ENCODE results near the gene RNASE1. TPM values are rescaled to one million over a fixed set of nuclear protein-coding genes. Genes with fewer than 3 reads are reported as not detected.
"Not testable (repeated sequence)": the region's sequence is repeated elsewhere in the genome, so short reads cannot be mapped to it uniquely, and the experiment has no call there.

Gene RNASE1
- total RNA-seq, 1 experiment from 2014 or later = 0.51 TPM

DNA sequence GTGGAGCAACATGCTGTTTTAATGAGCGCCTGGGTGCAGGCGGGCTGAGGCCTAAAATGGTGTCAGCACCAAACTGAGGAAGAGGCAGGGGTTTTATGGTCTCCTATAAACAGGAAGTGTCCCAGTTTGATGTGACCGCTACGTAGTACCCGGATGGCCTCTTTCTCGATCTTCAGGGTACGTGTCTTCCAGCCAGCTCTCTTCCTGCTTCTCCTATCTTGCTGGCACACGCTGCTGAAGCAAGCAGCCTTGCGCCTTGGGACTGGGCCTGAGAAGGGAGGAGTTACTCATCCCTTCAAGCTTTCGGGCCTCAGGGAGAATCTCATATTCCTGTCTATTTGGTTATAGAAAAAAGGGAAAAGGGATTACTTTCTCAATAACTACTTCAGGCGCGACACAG is 28.2 kb upstream of the RNASE1 start:
- Histone ChIP-seq H3K27ac (ENCODE audit: low read length) (no peak overlapping the region), H2AFZ (ENCODE audit: low read length) (no peak overlapping the region), H3K79me2 (ENCODE audit: low read length) (no peaks in the 10 kb centered on the region), H3K4me3 (ENCODE audit: low read length) (no peak overlapping the region), H3K9me2 (replicated peaks; ENCODE audit: low read length) (no peaks in the 10 kb centered on the region), H3K9me3 (ENCODE audit: low read length) (peaks cover 13% of the 10 kb centered on the region), H3F3A (ENCODE audit: low read length, unreplicated experiment) (no peaks in the 10 kb centered on the region), H4K20me1 (ENCODE audit: low read length) (no peaks in the 10 kb centered on the region), H3K9ac (ENCODE audit: low read length) (no peak overlapping the region), H3K27me3 (ENCODE audit: low read length) (no peaks in the 10 kb centered on the region), H3K36me3 (ENCODE audit: low read depth, low read length) (peaks cover 4% of the 10 kb centered on the region; the same call in 1 of the 2 replicates), H3K4me1 (ENCODE audit: insufficient read depth, low read length) (no peaks in the 10 kb centered on the region), H3K4me2 (ENCODE audit: low read length) (no peak overlapping the region)
- ATAC-seq (no peak), DNase-seq (no peak)
- TF ChIP-seq, protein P1, sequence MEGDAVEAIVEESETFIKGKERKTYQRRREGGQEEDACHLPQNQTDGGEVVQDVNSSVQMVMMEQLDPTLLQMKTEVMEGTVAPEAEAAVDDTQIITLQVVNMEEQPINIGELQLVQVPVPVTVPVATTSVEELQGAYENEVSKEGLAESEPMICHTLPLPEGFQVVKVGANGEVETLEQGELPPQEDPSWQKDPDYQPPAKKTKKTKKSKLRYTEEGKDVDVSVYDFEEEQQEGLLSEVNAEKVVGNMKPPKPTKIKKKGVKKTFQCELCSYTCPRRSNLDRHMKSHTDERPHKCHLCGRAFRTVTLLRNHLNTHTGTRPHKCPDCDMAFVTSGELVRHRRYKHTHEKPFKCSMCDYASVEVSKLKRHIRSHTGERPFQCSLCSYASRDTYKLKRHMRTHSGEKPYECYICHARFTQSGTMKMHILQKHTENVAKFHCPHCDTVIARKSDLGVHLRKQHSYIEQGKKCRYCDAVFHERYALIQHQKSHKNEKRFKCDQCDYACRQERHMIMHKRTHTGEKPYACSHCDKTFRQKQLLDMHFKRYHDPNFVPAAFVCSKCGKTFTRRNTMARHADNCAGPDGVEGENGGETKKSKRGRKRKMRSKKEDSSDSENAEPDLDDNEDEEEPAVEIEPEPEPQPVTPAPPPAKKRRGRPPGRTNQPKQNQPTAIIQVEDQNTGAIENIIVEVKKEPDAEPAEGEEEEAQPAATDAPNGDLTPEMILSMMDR (conservative IDR thresholded peaks at IDR 0.05; ENCODE audit: low read depth, low read length) = no peak
- TF ChIP-seq EZH2phosphoT487 (IDR thresholded peaks at IDR 0.05; ENCODE audit: borderline replicate concordance, low read length) = no peak
- no peak for TF ChIP-seq EZH2 (IDR thresholded peaks at IDR 0.05; ENCODE audit: low read length, unreplicated experiment)
- POLR2A ChIA-PET (ENCODE audit: unreplicated experiment) = no interaction called here
- intact Hi-C loops (cut with micrococcal nuclease) = no loop called here
- CTCF ChIA-PET = no interaction called here
- no TSS peak for BruUV-seq (replicated peaks)

DNA sequence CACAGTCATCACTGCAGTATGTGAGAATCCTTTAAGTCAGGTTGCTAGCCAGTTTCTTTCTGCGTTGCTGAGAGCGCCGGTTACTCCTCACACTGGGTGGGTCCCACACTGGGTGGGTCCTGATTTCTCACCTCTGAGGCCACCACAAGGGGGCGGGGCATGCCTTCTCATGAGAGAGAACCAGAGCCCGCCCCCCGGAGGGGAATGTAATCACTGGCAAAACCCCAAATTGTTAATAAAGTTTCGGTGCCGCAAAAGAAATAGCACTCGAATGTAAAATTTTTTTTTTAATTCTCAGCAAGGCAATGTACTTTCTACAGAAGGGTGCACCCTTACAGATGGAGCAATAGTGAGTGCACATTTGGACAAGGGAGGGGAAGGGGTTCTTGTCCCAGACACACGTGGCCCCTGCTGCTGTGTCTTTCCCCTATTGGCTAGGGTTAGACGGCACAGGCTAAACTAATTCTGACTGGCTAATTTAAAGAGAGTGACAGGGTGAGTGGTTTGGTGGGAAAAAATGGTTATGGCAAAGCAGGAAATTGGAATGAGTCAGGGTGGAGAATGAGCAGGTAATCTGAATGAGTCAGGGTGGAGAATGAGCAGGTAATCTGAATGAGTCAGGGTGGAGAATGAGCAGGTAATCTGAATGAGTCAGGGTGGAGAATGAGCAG is 25.5 kb upstream of the RNASE1 start:
- H3K9me3 ChIP-seq (ENCODE audit: low read length) = peaks cover 13% of the 10 kb centered on the region
- H3K27ac ChIP-seq (ENCODE audit: low read length); H3K9ac ChIP-seq (ENCODE audit: low read length); H3F3A ChIP-seq (ENCODE audit: low read length, unreplicated experiment); H3K36me3 ChIP-seq (ENCODE audit: low read depth, low read length); H3K4me1 ChIP-seq (ENCODE audit: insufficient read depth, low read length); POLR2A ChIA-PET (ENCODE audit: unreplicated experiment); intact Hi-C loops (cut with micrococcal nuclease); ATAC-seq; H3K27me3 ChIP-seq (ENCODE audit: low read length); H2AFZ ChIP-seq (ENCODE audit: low read length); H3K4me2 ChIP-seq (ENCODE audit: low read length); BruUV-seq (replicated peaks); DNase-seq; H3K9me2 ChIP-seq (replicated peaks; ENCODE audit: low read length); H3K4me3 ChIP-seq (ENCODE audit: low read length); CTCF ChIA-PET; H4K20me1 ChIP-seq (ENCODE audit: low read length); H3K79me2 ChIP-seq (ENCODE audit: low read length): not testable (repeated sequence)

DNA sequence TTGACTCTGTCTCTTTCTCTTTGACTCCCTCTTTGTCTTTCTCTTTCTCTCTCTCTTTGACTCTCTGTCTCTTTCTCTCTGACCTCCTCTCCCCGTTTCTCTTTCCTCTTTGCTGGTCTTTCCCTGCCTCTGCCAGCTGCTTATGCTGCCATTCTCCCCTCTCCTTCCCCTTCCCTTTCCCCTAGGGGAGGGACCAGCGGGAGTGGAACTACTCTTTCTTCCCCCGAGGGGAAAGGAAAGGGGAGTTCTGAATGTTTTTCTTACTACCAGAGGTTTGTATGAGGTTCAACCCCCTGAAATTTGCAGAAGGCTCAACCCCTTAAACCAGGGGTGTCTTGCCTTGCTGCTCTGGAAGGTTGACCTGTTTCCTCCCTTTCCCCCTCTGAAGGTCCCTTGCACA is 24.7 kb upstream of the RNASE1 start:
- no peaks in the 10 kb centered on the region for H3F3A ChIP-seq (ENCODE audit: low read length, unreplicated experiment)
- DNase-seq = no peak
- POLR2A ChIA-PET (ENCODE audit: unreplicated experiment) = no interaction called here
- no peaks in the 10 kb centered on the region for H3K9me2 ChIP-seq (replicated peaks; ENCODE audit: low read length)
- no peak overlapping the region for H2AFZ ChIP-seq (ENCODE audit: low read length)
- H3K4me2 ChIP-seq (ENCODE audit: low read length) = no peak overlapping the region
- no peak for ATAC-seq
- H3K9ac ChIP-seq (ENCODE audit: low read length) = no peak overlapping the region
- H3K9me3 ChIP-seq (ENCODE audit: low read length) = peaks cover 13% of the 10 kb centered on the region
- H3K27me3 ChIP-seq (ENCODE audit: low read length) = no peaks in the 10 kb centered on the region; the same call in 1 of the 2 replicates
- H3K4me3 ChIP-seq (ENCODE audit: low read length) = no peak overlapping the region
- H3K4me1 ChIP-seq (ENCODE audit: insufficient read depth, low read length) = no peaks in the 10 kb centered on the region
- H3K27ac ChIP-seq (ENCODE audit: low read length) = no peak overlapping the region
- intact Hi-C loops (cut with micrococcal nuclease) = no loop called here
- no TSS peak for BruUV-seq (replicated peaks)
- H4K20me1 ChIP-seq (ENCODE audit: low read length) = no peaks in the 10 kb centered on the region
- no peak for TF ChIP-seq EZH2 (IDR thresholded peaks at IDR 0.05; ENCODE audit: low read length, unreplicated experiment)
- H3K79me2 ChIP-seq (ENCODE audit: low read length) = no peaks in the 10 kb centered on the region
- CTCF ChIA-PET = no interaction called here
- peaks cover 4% of the 10 kb centered on the region; the same call in 1 of the 2 replicates for H3K36me3 ChIP-seq (ENCODE audit: low read depth, low read length)

DNA sequence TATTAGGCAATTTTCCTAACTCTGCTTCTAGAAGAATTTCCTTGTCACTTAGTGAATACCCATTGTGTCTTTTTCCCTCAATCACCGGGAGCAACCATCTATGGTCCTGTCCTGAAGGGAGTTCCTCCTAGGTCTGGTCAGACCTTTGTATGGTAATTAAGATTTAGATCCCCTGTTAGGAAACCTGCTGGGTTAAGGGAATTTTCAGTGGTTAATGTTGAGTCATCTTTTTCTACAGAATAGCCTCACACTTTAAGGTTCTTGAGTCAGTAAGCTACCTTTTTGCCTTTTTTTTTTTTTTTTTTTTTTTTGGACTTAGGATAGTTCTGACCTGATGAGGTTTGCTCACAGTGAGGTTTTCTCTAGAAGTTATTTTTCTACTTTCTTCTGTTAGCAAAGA is 24.0 kb upstream of the RNASE1 start:
- H3K79me2 ChIP-seq (ENCODE audit: low read length); intact Hi-C loops (cut with micrococcal nuclease); BruUV-seq (replicated peaks); H3K9ac ChIP-seq (ENCODE audit: low read length); H3K27me3 ChIP-seq (ENCODE audit: low read length); H3K4me3 ChIP-seq (ENCODE audit: low read length); H2AFZ ChIP-seq (ENCODE audit: low read length); POLR2A ChIA-PET (ENCODE audit: unreplicated experiment); H3K36me3 ChIP-seq (ENCODE audit: low read depth, low read length); DNase-seq; H3F3A ChIP-seq (ENCODE audit: low read length, unreplicated experiment); H3K27ac ChIP-seq (ENCODE audit: low read length); H3K4me2 ChIP-seq (ENCODE audit: low read length); H3K9me2 ChIP-seq (replicated peaks; ENCODE audit: low read length); H3K4me1 ChIP-seq (ENCODE audit: insufficient read depth, low read length); CTCF ChIA-PET; H4K20me1 ChIP-seq (ENCODE audit: low read length); ATAC-seq: not testable (repeated sequence)
- H3K9me3 ChIP-seq (ENCODE audit: low read length) = peaks cover 13% of the 10 kb centered on the region
